ENCODE measurements around the gene FGF19. TPM values are rescaled to one million over a fixed set of nuclear protein-coding genes. Genes with fewer than 3 reads are reported as not detected.

The FGF19 gene
- total RNA-seq, 3 donors from 2014 or later = not detected

DNA sequence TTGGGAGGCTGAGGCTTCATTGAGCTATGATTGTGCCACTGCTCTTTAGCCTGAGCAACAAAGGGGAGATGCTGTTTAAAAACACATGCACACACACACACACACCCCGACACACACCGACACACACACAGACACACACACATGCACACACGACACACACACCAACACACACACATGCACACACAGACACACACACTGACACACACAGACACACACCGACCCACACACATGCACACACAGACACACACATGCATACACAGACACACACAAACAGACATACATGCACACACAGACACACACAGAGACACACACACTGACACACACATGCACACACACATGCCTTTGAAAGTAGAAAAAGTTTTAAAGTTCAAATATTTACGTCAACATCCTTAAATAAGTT is 23.1 kb downstream of the FGF19 start:
- peaks cover 3% of the 10 kb centered on the region for H3K4me1 Mint-ChIP-seq (ENCODE audit: low read depth)
- DNase-seq (no peak), ATAC-seq (no peak)
- peaks cover 8% of the 10 kb centered on the region for H3K27me3 Mint-ChIP-seq (ENCODE audit: low read depth)
- no peaks in the 10 kb centered on the region for H3K9me3 Mint-ChIP-seq
- H3K36me3 Mint-ChIP-seq (ENCODE audit: insufficient read depth) = no peaks in the 10 kb centered on the region
- no peak overlapping the region for H3K4me3 Mint-ChIP-seq

DNA sequence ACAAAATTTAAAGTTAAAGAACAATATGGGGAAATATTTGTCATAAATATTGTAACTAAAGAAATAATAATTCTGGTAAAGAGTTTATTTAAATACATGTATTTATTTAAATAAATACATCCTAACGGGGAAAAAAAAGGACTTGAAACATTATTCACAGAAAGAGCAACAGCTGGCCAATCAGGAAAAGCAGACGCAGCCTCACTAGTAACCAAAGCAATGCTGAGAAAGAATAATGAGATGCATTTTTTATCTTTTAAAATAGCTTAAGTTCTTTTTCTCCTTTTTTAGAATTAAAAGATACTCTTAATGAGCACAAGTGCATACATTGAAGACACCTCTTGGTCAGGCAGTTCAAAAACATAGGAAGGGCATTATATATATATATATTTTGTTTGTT is 26.1 kb downstream of the FGF19 start:
- ATAC-seq = no peak
- peaks cover 3% of the 10 kb centered on the region for H3K27me3 Mint-ChIP-seq (ENCODE audit: low read depth)
- no peaks in the 10 kb centered on the region for H3K9me3 Mint-ChIP-seq
- DNase-seq = no peak
- H3K36me3 Mint-ChIP-seq (ENCODE audit: insufficient read depth) = peaks cover 4% of the 10 kb centered on the region
- peaks cover 19% of the 10 kb centered on the region for H3K4me1 Mint-ChIP-seq (ENCODE audit: low read depth)
- H3K4me3 Mint-ChIP-seq = no peak overlapping the region

DNA sequence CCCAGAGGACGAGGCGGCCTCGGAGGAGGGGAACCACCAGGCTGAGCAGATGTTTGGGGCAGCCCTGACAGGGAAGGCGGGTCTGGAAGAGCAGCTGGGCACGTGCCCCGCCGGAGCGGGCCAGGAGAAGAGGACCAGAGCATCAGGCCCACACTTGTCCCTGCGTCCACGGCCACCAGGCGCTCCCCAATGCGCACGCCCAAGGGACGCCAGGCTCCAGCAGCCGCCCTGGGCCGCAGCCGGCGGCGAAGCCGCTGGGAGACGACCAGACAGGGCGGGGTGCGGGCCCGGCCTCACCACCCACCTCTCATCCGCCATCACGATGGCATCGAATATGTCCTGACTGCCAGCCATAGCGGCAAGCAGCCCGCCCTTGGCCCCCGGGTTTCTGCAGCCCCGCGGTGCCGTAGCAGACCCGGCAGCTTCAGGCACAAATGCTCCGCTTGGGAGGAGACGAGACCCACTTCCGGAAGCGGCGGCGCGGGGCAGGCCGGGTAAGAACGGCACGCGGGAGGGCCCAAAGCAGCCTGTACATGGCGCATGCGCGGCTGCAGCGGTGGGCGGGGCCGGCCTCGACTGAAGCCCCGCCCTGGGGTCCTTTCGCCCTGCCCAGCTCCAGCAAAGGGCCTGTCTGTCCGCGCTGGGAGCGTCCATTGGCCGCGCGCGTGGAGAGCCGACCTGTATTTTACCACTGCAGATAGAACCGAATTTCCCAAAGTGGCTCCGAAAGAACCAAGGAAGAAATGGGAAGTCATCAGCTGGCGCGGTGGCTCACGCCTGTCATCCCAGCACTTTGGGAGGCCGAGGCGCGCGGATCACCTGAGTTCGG is 28.7 kb downstream of the FGF19 start, which contains the start of gene LTO1:
LTO1 (minus strand) TSS at position 468 of the 829 bp plus-strand sequence; CDS start at position 354, 114 bp downstream.
- Mint-ChIP-seq H3K4me1 (ENCODE audit: low read depth) (peaks cover 26% of the 10 kb centered on the region), H3K9me3 (no peaks in the 10 kb centered on the region), H3K36me3 (ENCODE audit: insufficient read depth) (peaks cover 19% of the 10 kb centered on the region), H3K27me3 (ENCODE audit: low read depth) (no peaks in the 10 kb centered on the region), H3K4me3 (peak within 1 kb of the TSS; percentile 96)
- peak; percentile 95 for DNase-seq
- peak; percentile 90 for ATAC-seq

DNA sequence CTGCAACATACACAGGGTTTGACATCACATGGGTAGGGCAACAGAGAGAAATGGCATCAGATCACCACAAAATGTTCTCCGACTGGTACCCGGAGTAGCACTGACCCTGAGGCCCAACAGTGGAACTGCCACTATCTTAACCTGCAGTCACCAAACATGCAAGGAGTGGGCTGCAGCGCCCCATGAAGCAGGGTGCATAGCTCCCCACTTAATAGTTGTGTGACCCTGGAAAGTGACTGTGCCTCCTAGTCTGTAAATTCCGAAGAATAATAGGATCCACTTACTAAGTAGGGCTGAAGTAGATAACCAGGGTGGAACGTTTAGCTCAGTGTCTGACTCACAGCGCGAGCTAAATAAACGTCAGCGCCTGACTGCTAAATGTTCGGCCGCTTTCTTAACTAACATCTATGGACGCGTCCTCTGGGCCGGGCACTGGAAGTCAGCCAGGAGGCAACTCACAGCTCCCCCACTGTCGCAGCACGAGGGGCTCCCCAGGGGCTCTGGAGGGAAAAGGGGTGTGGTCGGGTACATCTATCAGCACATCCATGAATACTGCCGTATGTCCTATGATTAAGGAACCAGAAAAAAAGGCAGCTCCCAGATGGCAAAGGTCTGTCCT is 29.4 kb downstream of the FGF19 start:
- Mint-ChIP-seq H3K4me3 (peak overlapping the region; percentile 96), H3K27me3 (ENCODE audit: low read depth) (no peaks in the 10 kb centered on the region), H3K36me3 (ENCODE audit: insufficient read depth) (peaks cover 22% of the 10 kb centered on the region), H3K4me1 (ENCODE audit: low read depth) (peaks cover 28% of the 10 kb centered on the region), H3K9me3 (no peaks in the 10 kb centered on the region)
- DNase-seq (peak; percentile 22), ATAC-seq (peak; percentile 20 to 25)

DNA sequence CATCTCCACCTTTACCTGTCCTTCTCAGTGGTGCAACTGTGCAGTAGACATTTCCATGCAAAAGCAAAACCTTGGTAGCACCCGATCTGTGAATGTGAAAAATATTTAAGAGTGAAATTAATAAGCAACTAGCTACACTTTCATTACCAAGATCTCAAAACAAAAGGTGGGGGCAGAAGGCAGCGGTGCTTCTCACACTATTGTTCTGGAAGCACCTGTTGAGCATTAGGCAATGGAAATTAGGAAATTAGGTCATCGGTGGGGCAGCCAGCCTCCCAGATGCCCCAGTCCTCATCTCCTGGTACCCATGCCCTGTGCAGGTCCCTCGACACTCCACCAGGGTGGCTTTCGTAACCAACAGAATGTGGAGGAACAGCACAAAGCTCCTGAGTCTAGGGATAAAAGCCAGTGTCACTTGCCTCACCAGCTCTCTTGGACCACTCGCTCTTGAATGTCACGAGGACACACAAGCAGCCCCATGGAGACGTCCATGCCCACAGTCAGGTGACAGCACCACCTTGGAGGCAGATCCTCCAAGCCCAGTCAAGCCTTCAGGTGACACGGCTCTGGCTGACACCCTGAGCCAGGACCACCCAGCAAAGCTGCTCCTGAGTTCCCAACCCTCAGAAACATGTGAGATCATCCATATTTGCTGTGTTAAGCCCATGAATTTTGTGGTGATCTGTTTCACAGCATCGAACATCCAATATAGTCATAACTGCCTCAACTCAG is 31.9 kb downstream of the FGF19 start:
- H3K9me3 Mint-ChIP-seq = no peaks in the 10 kb centered on the region
- ATAC-seq (no peak), DNase-seq (no peak)
- H3K27me3 Mint-ChIP-seq (ENCODE audit: low read depth) = no peaks in the 10 kb centered on the region
- peaks cover 28% of the 10 kb centered on the region for H3K4me1 Mint-ChIP-seq (ENCODE audit: low read depth)
- no peak overlapping the region for H3K4me3 Mint-ChIP-seq
- H3K36me3 Mint-ChIP-seq (ENCODE audit: insufficient read depth) = peaks cover 34% of the 10 kb centered on the region

DNA sequence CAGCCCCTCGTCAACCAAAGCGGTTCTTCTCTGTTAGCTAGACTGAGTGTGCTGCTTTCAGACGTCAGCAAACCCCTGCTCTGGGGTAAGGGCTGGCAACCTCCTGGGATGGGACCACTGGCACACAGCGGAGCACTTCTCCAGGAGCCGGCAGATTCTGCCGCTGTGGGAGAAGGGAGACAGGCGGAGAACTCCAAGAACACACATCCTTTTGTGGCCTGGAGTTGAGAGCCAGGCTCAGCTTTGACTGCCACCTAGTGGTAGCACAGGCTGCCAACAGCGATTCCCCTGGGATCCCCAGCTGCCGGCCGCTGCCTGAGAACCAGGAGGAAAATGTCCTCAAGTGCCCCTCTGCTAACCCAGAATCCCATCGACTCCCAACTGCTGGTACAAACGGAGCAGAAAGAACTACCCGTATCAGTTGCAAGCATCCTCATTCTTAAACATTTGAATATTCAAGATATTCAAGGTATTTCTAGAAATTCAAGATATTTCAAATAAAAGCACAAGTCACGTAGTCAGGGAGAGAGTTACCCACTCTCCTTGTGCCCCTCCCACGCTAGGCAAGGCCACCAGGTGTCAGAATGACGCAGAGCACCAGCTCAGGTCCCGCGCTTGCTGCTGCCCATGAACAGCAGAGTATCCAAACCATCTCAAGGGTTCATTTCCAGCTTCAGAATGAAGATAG is 33.5 kb downstream of the FGF19 start:
- Mint-ChIP-seq H3K36me3 (ENCODE audit: insufficient read depth) (peaks cover 35% of the 10 kb centered on the region), H3K27me3 (ENCODE audit: low read depth) (no peaks in the 10 kb centered on the region), H3K4me1 (ENCODE audit: low read depth) (peaks cover 25% of the 10 kb centered on the region), H3K4me3 (no peak overlapping the region), H3K9me3 (no peaks in the 10 kb centered on the region)
- peak; percentile 47 for DNase-seq
- peak in 1 of 2 donors; percentile 15 for ATAC-seq

DNA sequence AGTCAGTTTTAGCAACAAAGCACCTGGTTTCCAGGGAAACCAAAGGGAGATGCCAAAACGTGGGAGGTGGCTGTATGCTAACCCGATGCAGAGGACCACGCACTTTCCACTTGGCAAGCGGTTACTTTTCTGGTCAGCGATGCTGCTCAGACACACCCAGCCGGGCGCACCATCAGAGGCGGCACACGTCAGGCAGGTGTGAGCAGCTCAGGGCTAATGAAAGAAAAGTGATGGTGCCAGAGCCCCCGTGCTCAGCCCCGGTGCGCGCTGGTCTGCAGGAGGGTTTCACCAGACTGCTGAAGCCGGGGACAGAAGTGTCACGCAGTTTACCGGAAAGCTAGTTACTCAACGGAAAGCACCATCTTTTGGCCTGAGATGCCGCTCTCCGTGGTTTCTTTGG is 34.3 kb downstream of the FGF19 start:
- no peak for ATAC-seq
- Mint-ChIP-seq H3K36me3 (ENCODE audit: insufficient read depth) (peaks cover 37% of the 10 kb centered on the region), H3K4me1 (ENCODE audit: low read depth) (peaks cover 22% of the 10 kb centered on the region), H3K27me3 (ENCODE audit: low read depth) (no peaks in the 10 kb centered on the region), H3K4me3 (no peak overlapping the region), H3K9me3 (no peaks in the 10 kb centered on the region)
- DNase-seq = no peak

DNA sequence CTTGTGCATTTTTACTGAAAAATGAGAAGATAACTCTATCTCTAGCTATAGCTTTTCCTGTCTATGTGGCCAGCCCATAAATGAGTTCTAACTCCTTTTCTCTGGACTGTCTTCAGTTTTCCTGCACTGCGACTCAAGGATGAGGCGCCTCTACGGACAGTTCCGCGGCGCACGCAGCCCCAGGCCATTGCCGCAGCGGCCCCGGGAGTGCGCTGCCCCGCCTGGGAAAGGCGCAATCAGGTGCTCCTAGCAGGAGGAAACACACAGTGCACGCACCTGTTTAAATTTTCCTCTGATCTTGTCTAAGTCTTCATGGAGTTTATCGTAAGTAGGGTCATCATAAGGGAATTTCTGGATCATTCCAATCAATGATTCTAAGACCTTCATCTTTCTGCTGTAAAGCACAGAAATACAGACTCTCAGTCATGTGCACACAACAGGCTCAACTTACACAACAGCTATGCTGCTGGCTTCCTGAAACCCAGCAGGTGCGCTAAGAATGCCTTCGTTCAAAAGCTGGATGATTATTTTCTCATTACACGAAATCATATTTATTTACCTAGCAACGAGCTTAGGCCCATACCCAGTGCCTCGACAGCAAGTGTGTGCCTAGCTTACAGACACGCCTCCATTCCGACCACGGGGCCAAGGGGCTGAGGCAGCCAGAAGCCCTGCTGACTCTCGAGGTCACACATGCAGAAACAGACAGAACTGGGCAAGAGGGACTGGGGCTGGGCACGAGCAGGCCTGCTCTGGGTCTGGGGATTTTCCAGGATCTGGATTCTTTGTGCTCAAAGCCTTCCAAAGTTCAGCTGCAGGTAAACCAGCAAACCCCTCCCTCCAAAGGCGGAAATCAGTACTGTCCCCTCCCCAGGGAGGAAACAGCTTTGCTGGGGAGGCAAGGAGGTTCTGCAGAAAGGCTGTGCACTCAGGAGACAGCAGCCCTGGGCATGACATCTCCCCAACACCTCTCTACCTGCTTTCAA is 35.9 kb downstream of the FGF19 start:
- DNase-seq (no peak), ATAC-seq (no peak)
- H3K4me3 Mint-ChIP-seq = no peak overlapping the region
- no peaks in the 10 kb centered on the region for H3K27me3 Mint-ChIP-seq (ENCODE audit: low read depth)
- no peaks in the 10 kb centered on the region for H3K9me3 Mint-ChIP-seq
- peaks cover 9% of the 10 kb centered on the region for H3K4me1 Mint-ChIP-seq (ENCODE audit: low read depth)
- peaks cover 46% of the 10 kb centered on the region for H3K36me3 Mint-ChIP-seq (ENCODE audit: insufficient read depth)

DNA sequence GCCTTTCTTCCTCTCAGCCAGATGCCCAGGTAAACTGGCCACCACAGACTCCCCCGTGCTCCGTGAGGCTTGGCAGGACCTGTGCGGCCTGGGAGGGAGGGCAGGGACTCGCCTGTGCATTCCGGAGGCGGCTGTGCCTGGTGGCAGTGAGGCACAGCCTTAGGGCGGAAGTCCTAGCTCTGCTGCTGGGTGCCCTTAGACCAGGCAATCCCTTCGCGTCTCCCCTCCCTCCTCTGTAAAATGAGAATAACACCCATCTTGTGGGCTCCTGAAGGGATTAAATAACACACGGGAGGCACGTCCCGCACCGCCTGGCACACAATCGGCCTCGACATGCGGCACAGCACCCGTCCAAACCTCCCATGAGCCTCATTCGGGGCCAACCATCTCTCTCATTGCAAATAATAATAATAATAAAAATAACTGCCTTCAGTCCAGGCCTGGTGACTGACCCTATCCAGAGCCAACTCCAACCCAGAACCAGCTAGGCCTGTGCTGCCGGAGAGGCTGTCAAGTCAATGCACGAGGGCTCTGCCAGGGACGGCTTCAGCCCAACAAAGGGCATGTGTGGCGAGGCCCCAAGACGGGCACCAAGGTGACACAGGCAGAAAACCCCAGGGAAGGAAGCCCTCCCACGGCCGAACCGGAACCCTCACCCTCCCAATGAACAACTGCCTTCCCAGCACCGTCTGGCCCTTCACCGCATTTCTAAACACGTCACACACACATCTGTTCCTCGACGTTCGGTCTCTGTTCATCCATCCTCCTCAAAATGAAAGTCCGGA is 36.9 kb downstream of the FGF19 start:
- H3K27me3 Mint-ChIP-seq (ENCODE audit: low read depth) = no peaks in the 10 kb centered on the region
- no peaks in the 10 kb centered on the region for H3K9me3 Mint-ChIP-seq
- H3K4me1 Mint-ChIP-seq (ENCODE audit: low read depth) = peaks cover 7% of the 10 kb centered on the region
- ATAC-seq (no peak), DNase-seq (no peak)
- H3K36me3 Mint-ChIP-seq (ENCODE audit: insufficient read depth) = peaks cover 45% of the 10 kb centered on the region
- H3K4me3 Mint-ChIP-seq = no peak overlapping the region

DNA sequence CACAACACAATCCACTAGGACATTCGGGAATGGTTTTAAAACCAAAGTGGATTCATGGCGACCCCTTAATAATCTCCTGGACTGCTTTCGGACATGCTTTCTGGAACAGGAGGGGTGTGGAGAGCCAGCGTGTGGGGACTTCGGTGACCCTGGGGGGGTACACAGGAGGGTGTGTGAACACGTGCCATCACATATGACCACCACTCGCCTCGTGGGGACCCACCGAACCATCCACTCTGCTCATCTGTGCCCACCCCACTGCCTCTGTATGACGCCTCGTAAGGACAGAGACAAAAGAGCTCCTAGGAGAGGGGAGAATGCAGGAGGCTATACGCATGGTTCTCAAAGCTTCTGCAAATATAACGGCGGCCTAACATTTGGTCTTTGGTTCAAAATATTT is 37.6 kb downstream of the FGF19 start:
- no peaks in the 10 kb centered on the region for H3K9me3 Mint-ChIP-seq
- H3K4me3 Mint-ChIP-seq = no peak overlapping the region
- no peak for ATAC-seq
- peaks cover 41% of the 10 kb centered on the region for H3K36me3 Mint-ChIP-seq (ENCODE audit: insufficient read depth)
- H3K4me1 Mint-ChIP-seq (ENCODE audit: low read depth) = peaks cover 7% of the 10 kb centered on the region
- no peak for DNase-seq
- no peaks in the 10 kb centered on the region for H3K27me3 Mint-ChIP-seq (ENCODE audit: low read depth)

DNA sequence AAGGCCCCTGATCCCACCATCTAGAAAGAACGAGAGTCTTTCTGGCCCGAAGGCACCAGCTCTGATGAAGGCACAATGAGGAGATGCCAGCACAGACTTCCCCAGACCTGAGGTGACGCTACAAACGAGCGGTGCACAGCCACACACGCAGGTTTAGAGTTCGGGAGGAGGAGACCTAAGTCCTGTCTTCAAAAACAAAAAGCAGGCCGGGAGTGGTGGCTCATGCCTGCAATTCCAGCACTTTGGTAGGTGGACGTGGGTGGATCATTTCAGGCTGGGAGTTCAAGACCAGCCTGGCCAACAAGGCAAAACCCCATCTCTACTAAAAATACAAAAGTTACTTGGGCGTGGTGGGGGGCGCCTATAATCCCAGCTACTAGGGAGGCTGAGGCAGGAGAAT is 38.2 kb downstream of the FGF19 start:
- Mint-ChIP-seq H3K27me3 (ENCODE audit: low read depth) (no peaks in the 10 kb centered on the region), H3K4me1 (ENCODE audit: low read depth) (peaks cover 7% of the 10 kb centered on the region), H3K36me3 (ENCODE audit: insufficient read depth) (peaks cover 39% of the 10 kb centered on the region), H3K4me3 (no peak overlapping the region), H3K9me3 (no peaks in the 10 kb centered on the region)
- DNase-seq = no peak
- ATAC-seq = no peak

DNA sequence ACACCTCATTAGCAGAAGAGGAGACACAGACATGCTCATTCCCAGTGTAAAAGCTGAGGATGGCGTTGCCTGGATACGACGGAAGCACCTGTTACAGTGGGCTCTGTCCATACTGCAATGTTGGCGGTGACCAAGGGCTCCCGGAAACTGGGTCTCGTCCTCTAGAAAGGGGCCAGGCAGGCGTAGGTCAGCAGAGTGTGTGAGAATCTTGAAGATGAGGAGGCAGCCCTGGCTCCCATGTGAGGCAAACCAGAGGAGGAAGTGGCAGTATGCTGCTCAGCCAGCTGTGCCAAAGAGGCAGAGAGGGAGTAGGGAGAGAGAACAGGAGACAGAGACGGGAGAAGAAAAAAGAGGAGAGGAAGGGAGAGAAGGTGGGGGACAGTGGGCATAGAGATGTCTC is 38.9 kb downstream of the FGF19 start:
- no peak for ATAC-seq
- no peaks in the 10 kb centered on the region for H3K9me3 Mint-ChIP-seq
- peaks cover under 1% of the 10 kb centered on the region for H3K4me1 Mint-ChIP-seq (ENCODE audit: low read depth)
- DNase-seq = no peak
- H3K27me3 Mint-ChIP-seq (ENCODE audit: low read depth) = no peaks in the 10 kb centered on the region
- peaks cover 33% of the 10 kb centered on the region for H3K36me3 Mint-ChIP-seq (ENCODE audit: insufficient read depth)
- no peak overlapping the region for H3K4me3 Mint-ChIP-seq
